Smooth muscle cell of the brain vasculature (primary cell): Measurements from ENCODE around the gene THADA.
"Not testable (repeated sequence)": the region's sequence is repeated elsewhere in the genome, so short reads cannot be mapped to it uniquely, and the experiment has no call there.

ENCODE experiments used
- DNase-seq: peaks from one replicate; pipeline ENCODE4 v3.0.0-alpha.2; 2012; ENCODE audit warnings: low read depth, low spot score

The THADA gene

GRCh38 chr2:43414586-43415135 is 181.2 kb downstream of the THADA start:
- DNase-seq, result no peak

GRCh38 chr2:43414033-43414432 is 181.8 kb downstream of the THADA start:
- DNase-seq, result no peak

- DNase-seq, result no peak
Measured at GRCh38 chr2:43412114-43412753, 183.6 kb downstream of the THADA start.

GRCh38 chr2:43410055-43410604 is 185.7 kb downstream of the THADA start:
- no peak for DNase-seq

- DNase-seq, result no peak
Measured at GRCh38 chr2:43408407-43409160, 187.3 kb downstream of the THADA start.

GRCh38 chr2:43407935-43408334 is 187.9 kb downstream of the THADA start:
- no peak for DNase-seq

- DNase-seq, result no peak
Measured at GRCh38 chr2:43406651-43407279, 189.1 kb downstream of the THADA start.

GRCh38 chr2:43405829-43406228 is 190.0 kb downstream of the THADA start:
- no peak for DNase-seq

GRCh38 chr2:43402452-43402937 is 193.3 kb downstream of the THADA start:
- DNase-seq, result no peak

GRCh38 chr2:43402002-43402401 is 193.8 kb downstream of the THADA start:
- no peak for DNase-seq

- no peak for DNase-seq
Measured at GRCh38 chr2:43400508-43400907, 195.3 kb downstream of the THADA start.

GRCh38 chr2:43399515-43400264 is 196.1 kb downstream of the THADA start:
- DNase-seq, result no peak

- no peak for DNase-seq
Measured at GRCh38 chr2:43399098-43399497, 196.7 kb downstream of the THADA start.

- no peak for DNase-seq
Measured at GRCh38 chr2:43397821-43398220, 198.0 kb downstream of the THADA start.

- DNase-seq, result no peak
Measured at GRCh38 chr2:43397411-43397810, 198.4 kb downstream of the THADA start.

- not testable (repeated sequence) for DNase-seq
Measured at GRCh38 chr2:43396344-43396743, 199.5 kb downstream of the THADA start.

GRCh38 chr2:43393918-43394317 is 201.9 kb downstream of the THADA start:
- no peak for DNase-seq

- no peak for DNase-seq
Measured at GRCh38 chr2:43391878-43392215, 204.0 kb downstream of the THADA start.

- DNase-seq, result no peak
Measured at GRCh38 chr2:43391201-43391877, 204.5 kb downstream of the THADA start.

- DNase-seq, result no peak
Measured at GRCh38 chr2:43389581-43390466, 206.0 kb downstream of the THADA start.
